Measurements from ENCODE around the gene MAIP1.

MAIP1 gene

GRCh38 chr2:200000444-200001163 lies 45.2 kb downstream of the MAIP1 start:
- no peak for TF ChIP-seq FOXP2 (optimal IDR thresholded peaks at IDR 0.05; ENCODE audit: control extremely low read depth, extremely low read length, insufficient read depth)
- TF ChIP-seq POLR2AphosphoS5 (IDR thresholded peaks at IDR 0.05; ENCODE audit: borderline replicate concordance, low read depth, low read length): no peak
- Histone ChIP-seq H3K27ac (no peak overlapping the region), H3K9ac (ENCODE audit: insufficient read length) (no peak overlapping the region), H3K4me3 (no peak overlapping the region), H3K9me3 (ENCODE audit: low read depth, low read length) (no peaks in the 10 kb centered on the region), H3K36me3 (ENCODE audit: insufficient read depth, low read length) (no peaks in the 10 kb centered on the region)
- no peak for DNase-seq (ENCODE audit: low read depth, low spot score)

DNA sequence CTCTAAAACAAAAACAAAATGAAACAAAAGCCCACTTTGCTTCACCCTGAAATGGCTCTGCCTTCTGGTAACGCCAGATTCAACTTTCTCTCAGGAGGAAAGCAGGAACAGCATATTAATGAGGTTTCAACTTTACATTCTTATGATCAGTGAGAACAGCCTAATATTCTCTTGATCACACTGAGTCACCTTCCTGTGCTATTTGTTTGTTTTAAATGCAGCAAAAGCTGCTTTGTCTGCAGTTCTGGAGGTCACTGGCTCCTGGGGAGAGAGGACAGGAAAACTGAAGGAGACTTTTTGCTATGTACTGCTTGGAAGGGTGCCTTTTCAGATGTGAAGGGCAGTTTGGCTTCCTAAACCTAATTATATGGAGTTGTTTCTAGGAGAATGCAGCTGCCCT lies 48.1 kb downstream of the MAIP1 start:
- TF ChIP-seq EZH2 (IDR thresholded peaks at IDR 0.05) (no peak), FOXP2 (optimal IDR thresholded peaks at IDR 0.05; ENCODE audit: control extremely low read depth, extremely low read length, insufficient read depth) (no peak), POLR2AphosphoS5 (IDR thresholded peaks at IDR 0.05; ENCODE audit: borderline replicate concordance, low read depth, low read length) (no peak)
- no peak for DNase-seq (ENCODE audit: low read depth, low spot score)
- Histone ChIP-seq H3K9ac (ENCODE audit: insufficient read length) (no peak overlapping the region), H3K27ac (no peak overlapping the region), H3K36me3 (ENCODE audit: insufficient read depth, low read length) (no peaks in the 10 kb centered on the region), H3K9me3 (ENCODE audit: low read depth, low read length) (no peaks in the 10 kb centered on the region), H3K4me3 (no peak overlapping the region)

DNA sequence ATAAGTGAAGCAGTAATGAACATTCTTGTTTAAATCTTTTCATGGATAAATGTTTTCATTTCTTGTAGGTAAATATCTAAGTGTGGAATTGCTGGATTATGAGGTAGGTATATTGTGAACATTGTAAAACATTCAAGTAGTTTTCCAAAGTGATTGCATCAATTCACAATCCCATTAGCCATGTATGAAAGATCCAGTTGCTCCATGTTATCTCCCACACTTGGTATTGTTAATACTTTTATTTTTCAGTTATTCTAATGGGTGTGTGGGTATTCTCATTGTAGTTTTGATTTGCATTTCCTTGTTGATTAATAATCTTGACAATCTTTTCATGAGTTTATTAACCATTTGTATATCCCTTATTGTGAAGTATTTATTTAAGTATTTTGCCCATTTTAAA lies 50.3 kb downstream of the MAIP1 start:
- Histone ChIP-seq H3K4me3 (no peak overlapping the region), H3K9me3 (ENCODE audit: low read depth, low read length) (no peaks in the 10 kb centered on the region), H3K36me3 (ENCODE audit: insufficient read depth, low read length) (no peaks in the 10 kb centered on the region), H3K27ac (no peak overlapping the region), H3K9ac (ENCODE audit: insufficient read length) (no peak overlapping the region)
- DNase-seq (ENCODE audit: low read depth, low spot score): no peak
- TF ChIP-seq EZH2 (IDR thresholded peaks at IDR 0.05) (no peak), FOXP2 (optimal IDR thresholded peaks at IDR 0.05; ENCODE audit: control extremely low read depth, extremely low read length, insufficient read depth) (no peak), POLR2AphosphoS5 (IDR thresholded peaks at IDR 0.05; ENCODE audit: borderline replicate concordance, low read depth, low read length) (no peak)

- DNase-seq (ENCODE audit: low read depth, low spot score): no peak
- Histone ChIP-seq H3K9me3 (ENCODE audit: low read depth, low read length) (no peaks in the 10 kb centered on the region), H3K27ac (peak overlapping the region; percentile 12; the same call in 1 of the 2 replicates), H3K9ac (ENCODE audit: insufficient read length) (no peak overlapping the region), H3K4me3 (no peak overlapping the region), H3K36me3 (ENCODE audit: insufficient read depth, low read length) (no peaks in the 10 kb centered on the region)
- no peak for TF ChIP-seq POLR2AphosphoS5 (IDR thresholded peaks at IDR 0.05; ENCODE audit: borderline replicate concordance, low read depth, low read length)
- no peak for TF ChIP-seq EZH2 (IDR thresholded peaks at IDR 0.05)
- TF ChIP-seq FOXP2 (optimal IDR thresholded peaks at IDR 0.05; ENCODE audit: control extremely low read depth, extremely low read length, insufficient read depth): no peak
Measured at GRCh38 chr2:200007306-200007705, 51.9 kb downstream of the MAIP1 start.

DNA sequence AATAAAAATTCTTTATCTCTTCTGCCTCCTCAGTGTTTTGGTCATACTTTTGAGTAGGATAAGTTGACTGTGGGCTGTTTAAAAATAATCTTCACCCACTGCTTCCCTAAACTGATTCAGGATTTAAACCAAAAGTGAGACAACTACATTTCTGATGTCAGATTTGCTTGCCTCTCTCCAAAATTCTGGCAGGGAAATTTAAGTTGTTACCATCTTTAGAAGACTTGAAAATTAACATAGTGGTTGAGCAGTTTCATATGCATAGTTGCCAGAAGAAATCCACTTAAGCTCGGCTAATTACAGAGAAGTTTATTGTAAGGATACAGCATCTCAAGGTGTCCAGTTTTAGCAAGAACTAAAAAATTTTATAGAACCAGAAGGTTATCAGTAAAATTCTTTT lies 57.0 kb downstream of the MAIP1 start:
- H3K36me3 ChIP-seq (ENCODE audit: insufficient read depth, low read length): no peaks in the 10 kb centered on the region
- H3K27ac ChIP-seq: no peak overlapping the region
- no peak for TF ChIP-seq POLR2AphosphoS5 (IDR thresholded peaks at IDR 0.05; ENCODE audit: borderline replicate concordance, low read depth, low read length)
- no peak for TF ChIP-seq EZH2 (IDR thresholded peaks at IDR 0.05)
- no peak for TF ChIP-seq FOXP2 (optimal IDR thresholded peaks at IDR 0.05; ENCODE audit: control extremely low read depth, extremely low read length, insufficient read depth)
- H3K4me3 ChIP-seq: no peak overlapping the region
- no peak overlapping the region for H3K9ac ChIP-seq (ENCODE audit: insufficient read length)
- no peaks in the 10 kb centered on the region for H3K9me3 ChIP-seq (ENCODE audit: low read depth, low read length)
- no peak for DNase-seq (ENCODE audit: low read depth, low spot score)

Data from SK-N-MC (cell line).